Stimulated activated CD8-positive, alpha-beta memory T cell treated with anti-CD3 and anti-CD28 coated beads, Interleukin-12 subunit alpha, Interleukin-12 subunit beta, amount 100 ng/mL, for 4 hours (primary cell): Measurements from ENCODE around the gene IGSF9B.
A peak's percentile ranks its signal among the peaks of the same experiment; 100 is the strongest.
"Not testable (repeated sequence)": the region's sequence is repeated elsewhere in the genome, so short reads cannot be mapped to it uniquely, and the experiment has no call there.

Experiments used
- DNase-seq: peaks from one replicate; pipeline ENCODE4 v3.0.0-alpha.2; 2020; ENCODE audit warnings: low read depth

Gene IGSF9B

DNA sequence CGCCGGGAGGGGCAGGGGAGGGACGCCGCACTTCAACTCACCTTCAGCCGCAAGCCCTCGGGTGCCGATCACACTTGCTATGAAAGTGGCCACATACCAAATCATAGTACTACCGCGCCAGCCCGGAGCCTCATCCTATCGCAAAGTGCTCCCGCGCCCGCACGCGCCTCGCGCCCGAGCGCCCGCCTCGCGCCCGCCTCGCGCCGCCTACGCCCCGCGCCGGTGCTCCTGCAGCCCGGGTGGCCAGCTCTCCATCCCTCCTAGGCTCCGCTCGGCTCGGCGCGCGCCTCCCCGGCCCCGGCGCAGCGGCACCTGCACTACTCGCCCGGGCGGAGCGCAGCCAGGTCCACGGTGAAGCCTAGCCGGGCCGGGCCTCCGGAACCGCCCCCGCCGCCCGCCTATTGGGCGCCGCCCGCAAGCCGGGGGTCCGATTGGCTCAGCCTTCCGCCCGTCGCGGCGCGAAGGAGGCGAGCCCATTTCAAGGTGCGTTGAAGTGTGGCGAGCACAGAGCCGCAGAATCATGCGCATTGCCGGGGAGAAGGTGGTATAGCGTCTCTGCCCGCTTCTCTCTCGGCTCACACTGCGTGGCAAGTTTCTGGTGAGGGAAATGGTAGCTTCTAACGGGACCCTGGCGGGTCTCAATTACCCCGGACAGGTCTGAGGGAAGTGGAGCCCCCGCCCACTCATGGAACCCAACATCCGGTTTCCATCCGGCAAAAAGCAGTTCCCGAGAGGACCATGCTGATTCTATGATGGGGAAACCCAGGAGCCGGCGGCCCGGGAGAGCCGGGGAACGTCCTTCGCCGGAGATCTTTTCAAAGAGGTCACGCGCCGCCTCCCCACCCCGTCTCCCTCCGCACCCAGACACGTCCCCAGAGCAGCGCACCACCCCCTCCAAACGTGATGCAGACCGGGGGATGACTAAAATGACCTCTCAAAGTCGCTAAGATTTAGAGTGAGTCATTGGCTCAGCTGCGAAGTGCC, at the start of gene IGSF9B:
Gene IGSF9B, minus strand, starts transcription at position 319 of the 984 bp plus-strand sequence. Its CDS starts 214 bp downstream, at position 105.
- peak; percentile 88 for DNase-seq

DNA sequence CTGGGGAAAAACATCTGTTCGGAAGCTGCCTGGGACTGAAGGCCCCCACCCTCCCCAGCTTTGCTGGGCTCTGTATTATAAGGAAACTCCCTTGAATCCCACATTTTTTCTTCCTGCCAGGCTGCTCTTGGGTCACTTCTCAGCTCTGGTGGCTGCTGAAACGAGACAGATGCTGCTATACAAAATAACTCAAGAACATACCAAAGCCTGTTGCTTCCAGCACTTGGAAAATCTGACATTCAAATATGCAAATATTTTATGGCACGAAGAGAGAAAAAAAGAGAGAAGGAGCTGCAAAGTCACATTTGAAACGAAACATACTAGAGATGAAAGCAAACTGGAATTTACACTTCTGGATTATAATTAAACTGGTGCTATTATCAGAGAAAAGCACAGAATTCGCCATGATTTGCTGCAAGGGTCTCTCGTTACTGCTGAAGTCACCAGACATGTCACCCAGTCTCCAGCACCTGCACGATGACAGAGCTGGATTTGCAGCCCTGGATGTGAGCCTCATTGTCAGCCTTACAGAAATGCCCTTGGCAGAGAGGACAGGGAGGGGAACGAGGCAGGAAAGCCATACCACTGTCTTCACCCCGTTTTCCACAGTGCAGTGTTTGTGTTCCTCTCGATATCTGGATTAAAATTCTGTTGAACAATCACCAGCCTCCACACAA, 47.9 kb upstream of the IGSF9B start:
- DNase-seq, result no peak

- DNase-seq, result no peak
Measured at GRCh38 chr11:134003792-134004495, 47.2 kb upstream of the IGSF9B start.

DNA sequence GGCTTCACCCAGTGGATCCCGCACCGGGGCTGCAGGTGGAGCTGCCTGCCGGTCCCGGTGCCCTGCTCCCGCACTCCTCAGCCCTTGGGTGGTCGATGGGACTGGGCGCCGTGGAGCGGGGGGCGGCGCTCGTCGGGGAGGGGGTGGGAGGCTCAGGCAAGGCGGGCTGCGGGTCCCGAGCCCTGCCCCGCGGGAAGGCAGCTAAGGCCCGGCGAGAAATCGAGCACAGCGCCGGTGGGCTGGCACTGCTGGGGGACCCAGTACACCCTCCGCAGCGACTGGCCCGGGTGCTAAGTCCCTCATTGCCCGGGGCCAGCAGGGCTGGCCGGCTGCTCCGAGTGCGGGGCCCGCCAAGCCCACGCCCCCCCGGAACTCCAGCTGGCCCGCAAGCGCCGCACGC, 46.1 kb upstream of the IGSF9B start:
- DNase-seq, result not testable (repeated sequence)

- not testable (repeated sequence) for DNase-seq
Measured at GRCh38 chr11:134002338-134002737, 45.6 kb upstream of the IGSF9B start.

GRCh38 chr11:134001596-134001995, 44.8 kb upstream of the IGSF9B start:
- no peak for DNase-seq

GRCh38 chr11:134001088-134001487, 44.3 kb upstream of the IGSF9B start:
- no peak for DNase-seq

GRCh38 chr11:133999355-133999754, 42.6 kb upstream of the IGSF9B start:
- no peak for DNase-seq

DNA sequence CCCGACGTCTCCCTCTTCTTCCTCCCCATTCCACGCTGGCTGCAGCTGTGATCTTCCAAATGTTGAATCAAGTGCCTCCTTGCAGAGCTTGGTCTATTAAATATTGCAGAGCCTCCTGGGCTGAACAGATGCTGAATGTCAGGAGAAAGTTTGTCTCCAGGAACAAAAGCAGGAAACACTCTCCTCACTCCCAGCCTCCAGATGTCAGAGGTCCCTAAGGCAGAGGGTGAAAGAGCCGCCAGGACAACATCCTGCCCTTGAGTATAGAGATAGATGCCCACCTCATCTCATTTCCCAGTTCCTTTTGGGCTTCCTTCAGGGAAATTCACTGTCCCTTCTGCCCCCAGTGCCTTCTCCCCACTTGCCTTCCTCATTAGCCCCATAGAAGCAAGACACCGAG, 40.8 kb upstream of the IGSF9B start:
- no peak for DNase-seq

DNA sequence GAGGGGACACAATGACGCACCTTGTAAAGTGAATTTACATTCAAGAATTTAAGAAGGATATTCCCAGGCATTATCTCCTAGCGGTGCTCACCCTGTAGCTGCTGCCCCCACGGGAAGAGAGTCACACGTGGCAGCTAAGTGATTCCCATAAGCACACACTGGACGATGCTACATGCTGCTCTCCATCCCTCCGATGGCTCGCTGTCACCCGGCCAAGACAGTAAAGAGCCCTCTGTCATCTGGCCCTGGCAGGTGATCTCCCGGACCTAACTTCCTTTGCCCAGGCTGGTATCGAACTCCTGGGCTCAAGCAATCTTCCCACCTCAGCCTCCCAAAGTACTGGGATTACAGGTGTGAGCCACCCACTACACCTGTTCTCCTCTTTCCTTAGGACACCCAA, 39.9 kb upstream of the IGSF9B start:
- DNase-seq, result no peak

GRCh38 chr11:133995066-133995465, 38.3 kb upstream of the IGSF9B start:
- no peak for DNase-seq

DNA sequence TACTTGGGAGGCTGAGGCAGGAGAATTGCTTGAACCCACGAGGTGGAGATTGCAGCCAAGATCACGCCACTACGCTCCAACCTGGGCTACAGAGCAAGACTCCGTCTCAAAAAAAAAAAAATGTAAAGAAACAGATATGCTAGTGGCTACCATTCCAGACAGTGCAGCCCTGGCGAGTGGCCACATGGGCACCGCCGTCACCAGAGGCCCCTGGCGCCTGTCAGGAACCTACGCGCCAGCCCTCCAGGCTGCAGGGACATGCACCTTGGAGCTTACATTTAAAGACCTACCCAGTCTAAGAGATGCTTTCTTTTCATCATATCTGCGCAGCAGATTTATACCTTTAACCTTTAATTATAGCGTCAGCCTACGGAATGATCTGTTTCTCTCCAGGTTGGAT, 37.2 kb upstream of the IGSF9B start:
- DNase-seq, result no peak

DNA sequence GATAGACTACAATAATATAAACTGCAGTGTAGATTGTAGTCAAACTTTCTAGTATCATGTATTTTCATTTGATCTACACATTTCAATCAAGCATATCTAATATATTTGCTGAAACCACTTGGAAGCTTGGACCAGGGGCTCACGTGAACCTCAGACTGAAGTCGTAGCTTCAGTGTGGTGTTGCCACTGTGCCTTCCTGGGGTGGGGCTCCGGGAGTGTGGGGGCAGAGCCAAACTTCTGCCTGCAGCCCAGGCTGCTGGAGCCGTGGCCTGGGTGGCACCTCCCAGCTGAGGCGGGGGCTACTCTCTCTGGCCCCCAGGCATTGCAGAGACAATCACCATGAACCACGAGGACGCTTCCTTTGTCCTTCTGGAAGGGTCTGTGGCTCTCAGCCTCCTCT, 36.3 kb upstream of the IGSF9B start:
- no peak for DNase-seq

GRCh38 chr11:133992121-133992520, 35.4 kb upstream of the IGSF9B start:
- no peak for DNase-seq

DNA sequence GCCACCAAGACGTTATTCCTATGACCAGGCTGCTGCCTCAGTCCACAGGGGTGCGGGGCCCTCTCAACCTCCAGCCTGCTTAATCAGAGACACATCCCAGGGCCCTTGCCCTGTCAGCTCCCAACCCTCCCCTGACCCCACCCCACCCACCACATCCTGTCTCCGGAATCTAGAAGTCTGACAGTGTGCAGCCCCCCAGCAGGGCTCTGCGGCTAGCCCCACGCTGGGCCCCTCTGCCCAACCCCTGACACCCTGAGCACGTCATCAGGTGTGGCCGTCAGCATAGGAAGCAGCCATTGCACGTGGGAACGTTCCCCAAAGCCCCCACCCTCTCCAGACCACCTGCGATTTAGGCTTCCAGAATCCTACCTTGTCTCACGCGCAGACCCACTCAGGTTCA, 34.3 kb upstream of the IGSF9B start:
- DNase-seq, result no peak

- no peak for DNase-seq
Measured at GRCh38 chr11:133990501-133990900, 33.7 kb upstream of the IGSF9B start.

GRCh38 chr11:133988686-133989410, 32.1 kb upstream of the IGSF9B start:
- DNase-seq, result no peak

- no peak for DNase-seq
Measured at GRCh38 chr11:133987171-133987570, 30.4 kb upstream of the IGSF9B start.

- no peak for DNase-seq
Measured at GRCh38 chr11:133985981-133986944, 29.5 kb upstream of the IGSF9B start.

DNA sequence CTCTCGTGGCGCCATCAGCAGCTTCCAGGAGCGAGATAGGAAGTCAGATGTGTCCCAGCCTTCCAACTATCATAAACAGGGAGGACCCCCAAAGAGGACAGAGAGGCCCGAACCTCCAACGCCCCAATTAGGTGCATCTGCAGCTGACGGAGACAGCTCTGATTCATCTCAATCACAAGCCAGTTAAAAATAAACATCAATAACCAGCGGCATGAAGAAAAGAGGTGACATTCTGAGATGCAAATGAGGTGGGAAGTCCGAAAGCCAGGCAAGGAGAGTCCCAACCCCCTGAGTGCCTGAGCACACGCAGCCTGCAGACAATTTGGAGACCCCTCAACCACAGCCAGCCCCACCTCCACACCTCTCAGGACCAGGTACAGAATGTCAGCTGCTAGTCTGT, 28.1 kb upstream of the IGSF9B start:
- no peak for DNase-seq
